Uterus (tissue), 2 donors: Measurements from ENCODE around the gene TSPAN4.

ENCODE experiments used
- POLR2A ChIP-seq, 2 donors: fragments of 450-650 bp; IDR thresholded peaks; one replicate each; pipeline ENCODE4 v1.6.1; 2016; ENCODE audit warnings: antibody characterized with exemption in 2 of 2, mild to moderate bottlenecking in 1 of 2, moderate library complexity in 1 of 2
- TF ChIP-seq, protein P1 (sequence below), 4 experiments: fragments of 200-600 bp in 2 of 4; fragments of 450-650 bp in 2 of 4; sonication (generic) in 2 of 4; IDR thresholded peaks; one replicate each; pipeline ENCODE4 v1.5.1; 2016 to 2019; ENCODE audit warnings: antibody characterized with exemption in 4 of 4, mild to moderate bottlenecking in 2 of 4, moderate library complexity in 1 of 4

DNA sequence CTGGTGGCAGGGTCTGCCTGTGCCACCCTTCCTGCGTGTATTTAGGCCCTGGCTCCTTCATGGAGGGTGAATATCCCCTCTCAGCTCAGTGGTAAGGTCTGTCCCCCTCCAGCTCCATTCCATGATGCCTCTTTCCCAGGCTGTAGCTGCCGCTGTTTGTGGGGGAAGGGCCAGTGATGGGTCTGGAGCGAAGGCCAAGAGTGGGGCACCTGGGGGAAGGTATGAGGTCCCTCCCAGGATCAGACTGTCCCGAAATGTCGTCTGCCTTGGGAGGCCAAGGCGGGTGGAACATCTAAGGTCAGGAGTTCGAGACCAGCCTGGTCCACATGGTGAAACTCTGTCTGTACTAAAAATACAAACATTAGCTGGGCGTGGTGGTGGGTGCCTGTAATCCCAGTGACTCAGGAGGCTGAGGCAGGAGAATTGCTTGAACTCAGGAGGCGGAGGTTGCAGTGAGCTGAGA is 8.8 kb upstream of the TSPAN4 start:
- TF ChIP-seq, protein P1, sequence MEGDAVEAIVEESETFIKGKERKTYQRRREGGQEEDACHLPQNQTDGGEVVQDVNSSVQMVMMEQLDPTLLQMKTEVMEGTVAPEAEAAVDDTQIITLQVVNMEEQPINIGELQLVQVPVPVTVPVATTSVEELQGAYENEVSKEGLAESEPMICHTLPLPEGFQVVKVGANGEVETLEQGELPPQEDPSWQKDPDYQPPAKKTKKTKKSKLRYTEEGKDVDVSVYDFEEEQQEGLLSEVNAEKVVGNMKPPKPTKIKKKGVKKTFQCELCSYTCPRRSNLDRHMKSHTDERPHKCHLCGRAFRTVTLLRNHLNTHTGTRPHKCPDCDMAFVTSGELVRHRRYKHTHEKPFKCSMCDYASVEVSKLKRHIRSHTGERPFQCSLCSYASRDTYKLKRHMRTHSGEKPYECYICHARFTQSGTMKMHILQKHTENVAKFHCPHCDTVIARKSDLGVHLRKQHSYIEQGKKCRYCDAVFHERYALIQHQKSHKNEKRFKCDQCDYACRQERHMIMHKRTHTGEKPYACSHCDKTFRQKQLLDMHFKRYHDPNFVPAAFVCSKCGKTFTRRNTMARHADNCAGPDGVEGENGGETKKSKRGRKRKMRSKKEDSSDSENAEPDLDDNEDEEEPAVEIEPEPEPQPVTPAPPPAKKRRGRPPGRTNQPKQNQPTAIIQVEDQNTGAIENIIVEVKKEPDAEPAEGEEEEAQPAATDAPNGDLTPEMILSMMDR (IDR thresholded peaks at IDR 0.05): no peak
- no peak for TF ChIP-seq POLR2A (IDR thresholded peaks at IDR 0.05)
